ENCODE results near the gene ETS1. TPM values are rescaled to one million over a fixed set of nuclear protein-coding genes. Genes with fewer than 3 reads are reported as not detected.
A peak's percentile ranks its signal among the peaks of the same experiment; 100 is the strongest.

Gene ETS1
- total RNA-seq, 1 donor from 2014 or later, result 37.1 TPM

DNA sequence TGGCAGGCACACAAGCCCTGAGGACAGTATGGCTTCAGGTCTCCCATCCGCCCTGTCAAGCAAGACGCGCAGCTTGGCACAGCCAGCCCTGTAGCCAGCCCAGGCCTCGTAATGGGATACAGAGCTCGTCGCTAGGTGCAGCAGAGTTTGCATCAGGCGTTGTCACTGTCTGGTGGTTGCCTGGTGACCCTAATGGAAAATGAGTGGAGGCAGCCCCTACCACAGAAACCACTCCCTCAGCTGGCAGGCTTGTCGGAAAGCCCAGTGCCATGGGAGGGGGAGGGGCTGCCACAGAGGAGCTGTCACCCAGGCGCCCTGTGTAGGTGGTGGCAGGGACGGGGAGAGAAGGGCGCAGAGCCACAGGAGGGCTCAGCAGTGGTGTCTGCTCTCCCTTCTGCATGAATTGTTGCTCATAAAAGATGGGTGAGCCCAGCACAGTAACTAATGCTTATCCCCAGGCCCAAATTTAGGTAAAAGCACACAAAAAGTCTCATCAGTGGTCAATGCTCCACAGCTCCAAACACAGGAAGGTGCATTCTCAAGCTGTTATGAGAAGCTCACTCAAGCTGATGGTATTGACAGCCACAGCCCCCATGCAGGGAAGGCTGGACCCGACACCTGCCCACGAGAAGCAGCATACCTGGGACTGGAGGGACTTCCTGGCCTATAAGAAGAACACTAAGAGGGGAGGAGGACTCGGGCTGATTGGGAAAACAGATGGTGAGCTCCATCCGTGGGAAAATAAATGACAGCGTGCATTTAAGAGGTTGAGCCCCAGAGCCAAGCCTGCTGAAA, 164.6 kb downstream of the ETS1 start:
- Histone ChIP-seq H3K4me1 (ENCODE audit: control insufficient read depth in 3 of 3, insufficient read depth in 3 of 3, low read length in 3 of 3) (peaks cover 25 to 49% (median 31%) of the 10 kb centered on the region in 3 donors), H3K4me3 (ENCODE audit: low read length in 3 of 3) (peak overlapping the region in 2 of 3 donors; percentile 13 to 33), H3K27ac (ENCODE audit: low read depth, low read length) (peak overlapping the region; percentile 41), H3K9ac (ENCODE audit: low read depth in 1 of 3, low read length in 3 of 3) (peak overlapping the region in 2 of 3 donors; percentile 12 to 16), H3K27me3 (ENCODE audit: control insufficient read depth in 3 of 3, insufficient read depth in 3 of 3, low read length in 3 of 3) (no peaks in the 10 kb centered on the region), H3K9me3 (ENCODE audit: control insufficient read depth in 3 of 3, low read length in 3 of 3) (no peaks in the 10 kb centered on the region), H3K36me3 (ENCODE audit: control insufficient read depth in 3 of 3, insufficient read depth in 3 of 3, low read length in 3 of 3) (no peaks in the 10 kb centered on the region)

DNA sequence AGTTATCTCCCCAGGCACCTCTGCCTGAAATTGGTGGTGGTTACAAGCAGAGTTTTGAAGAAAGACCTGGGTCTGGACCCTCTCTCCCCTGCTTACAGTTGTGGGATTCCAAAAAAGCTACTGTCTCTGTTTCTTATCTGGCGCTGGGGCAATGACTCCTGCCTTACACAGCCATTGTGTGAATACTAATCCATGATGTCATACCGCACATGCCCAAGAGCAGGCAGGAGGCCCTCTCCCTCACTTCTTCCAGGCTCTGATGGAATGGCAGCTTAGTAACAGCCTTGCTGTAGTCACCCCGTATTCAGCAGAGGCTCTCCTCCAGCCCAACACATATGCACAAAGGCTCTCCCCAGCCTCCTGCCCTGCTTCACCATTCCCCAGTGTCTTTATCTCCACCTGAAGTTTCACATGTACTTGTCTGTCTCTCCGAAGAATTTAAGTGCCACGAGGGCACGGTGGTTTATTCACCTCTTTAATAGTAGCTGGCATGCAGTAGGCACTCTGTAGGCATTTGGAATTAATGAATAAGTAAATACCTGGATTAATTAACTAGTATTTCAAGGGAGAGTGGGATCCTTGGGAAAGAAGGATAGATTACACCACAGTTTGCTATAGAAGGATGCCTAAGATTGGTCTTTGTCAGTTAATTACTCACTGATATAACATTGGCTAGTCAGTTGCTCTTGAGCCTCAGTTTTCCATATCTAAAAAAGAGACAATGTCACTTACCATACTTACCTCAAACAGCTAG, 165.6 kb downstream of the ETS1 start:
- Histone ChIP-seq H3K27ac (ENCODE audit: low read depth, low read length) (peak overlapping the region; percentile 34), H3K9ac (ENCODE audit: low read depth in 1 of 3, low read length in 3 of 3) (no peak overlapping the region), H3K36me3 (ENCODE audit: control insufficient read depth in 3 of 3, insufficient read depth in 3 of 3, low read length in 3 of 3) (no peaks in the 10 kb centered on the region), H3K4me3 (ENCODE audit: low read length in 3 of 3) (no peak overlapping the region), H3K4me1 (ENCODE audit: control insufficient read depth in 3 of 3, insufficient read depth in 3 of 3, low read length in 3 of 3) (peaks cover 33 to 58% (median 37%) of the 10 kb centered on the region in 3 donors), H3K9me3 (ENCODE audit: control insufficient read depth in 3 of 3, low read length in 3 of 3) (no peaks in the 10 kb centered on the region), H3K27me3 (ENCODE audit: control insufficient read depth in 3 of 3, insufficient read depth in 3 of 3, low read length in 3 of 3) (no peaks in the 10 kb centered on the region)

DNA sequence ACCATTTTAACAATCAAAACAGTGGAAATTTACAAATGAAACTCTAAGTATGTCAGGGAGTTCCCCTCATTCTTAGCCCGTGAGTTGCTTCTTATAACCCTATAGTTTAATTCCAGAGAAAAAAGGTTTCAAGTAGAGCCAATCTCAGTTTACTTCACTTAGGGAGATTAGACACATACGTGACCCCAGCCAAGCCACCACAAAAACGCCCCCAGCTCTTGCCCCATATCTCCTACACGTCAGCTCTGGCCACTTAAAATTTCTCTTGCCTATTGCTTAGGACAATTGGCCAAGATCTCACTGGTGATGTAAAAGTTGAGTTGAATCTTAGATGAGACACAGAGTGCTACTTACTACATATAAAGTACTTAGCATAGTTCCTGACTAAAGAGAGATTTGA, 166.4 kb downstream of the ETS1 start:
- H3K9me3 ChIP-seq (ENCODE audit: control insufficient read depth in 3 of 3, low read length in 3 of 3), result no peaks in the 10 kb centered on the region
- H3K4me1 ChIP-seq (ENCODE audit: control insufficient read depth in 3 of 3, insufficient read depth in 3 of 3, low read length in 3 of 3), result peaks cover 37 to 62% (median 42%) of the 10 kb centered on the region in 3 donors
- H3K27ac ChIP-seq (ENCODE audit: low read depth, low read length), result no peak overlapping the region
- H3K9ac ChIP-seq (ENCODE audit: low read depth in 1 of 3, low read length in 3 of 3), result no peak overlapping the region
- no peaks in the 10 kb centered on the region for H3K27me3 ChIP-seq (ENCODE audit: control insufficient read depth in 3 of 3, insufficient read depth in 3 of 3, low read length in 3 of 3)
- H3K36me3 ChIP-seq (ENCODE audit: control insufficient read depth in 3 of 3, insufficient read depth in 3 of 3, low read length in 3 of 3), result no peaks in the 10 kb centered on the region
- H3K4me3 ChIP-seq (ENCODE audit: low read length in 3 of 3), result no peak overlapping the region

DNA sequence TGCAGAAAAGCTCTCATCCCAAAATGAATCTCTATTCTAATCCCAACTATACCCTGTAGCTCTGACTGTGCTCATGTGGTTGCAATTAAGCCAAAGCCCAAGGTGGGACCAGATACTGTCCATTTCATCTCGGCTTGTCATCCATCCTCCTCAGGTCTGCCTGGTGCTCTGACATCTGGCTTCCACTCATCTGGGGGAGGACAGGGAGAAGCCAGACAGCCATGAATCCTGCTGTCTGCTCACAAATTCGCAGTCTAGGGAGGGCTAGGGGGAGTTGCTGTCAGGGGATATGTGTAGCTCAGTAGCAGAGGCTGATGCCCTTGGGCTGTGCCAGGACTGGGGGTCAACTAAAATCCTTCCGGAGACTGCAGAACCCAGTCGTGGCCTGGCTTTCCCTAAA, 167.1 kb downstream of the ETS1 start:
- H3K9ac ChIP-seq (ENCODE audit: low read depth in 1 of 3, low read length in 3 of 3), result no peak overlapping the region
- H3K4me1 ChIP-seq (ENCODE audit: control insufficient read depth in 3 of 3, insufficient read depth in 3 of 3, low read length in 3 of 3), result peaks cover 35 to 59% (median 41%) of the 10 kb centered on the region in 3 donors
- H3K36me3 ChIP-seq (ENCODE audit: control insufficient read depth in 3 of 3, insufficient read depth in 3 of 3, low read length in 3 of 3), result no peaks in the 10 kb centered on the region
- no peak overlapping the region for H3K4me3 ChIP-seq (ENCODE audit: low read length in 3 of 3)
- no peaks in the 10 kb centered on the region for H3K9me3 ChIP-seq (ENCODE audit: control insufficient read depth in 3 of 3, low read length in 3 of 3)
- H3K27me3 ChIP-seq (ENCODE audit: control insufficient read depth in 3 of 3, insufficient read depth in 3 of 3, low read length in 3 of 3), result no peaks in the 10 kb centered on the region
- no peak overlapping the region for H3K27ac ChIP-seq (ENCODE audit: low read depth, low read length)

DNA sequence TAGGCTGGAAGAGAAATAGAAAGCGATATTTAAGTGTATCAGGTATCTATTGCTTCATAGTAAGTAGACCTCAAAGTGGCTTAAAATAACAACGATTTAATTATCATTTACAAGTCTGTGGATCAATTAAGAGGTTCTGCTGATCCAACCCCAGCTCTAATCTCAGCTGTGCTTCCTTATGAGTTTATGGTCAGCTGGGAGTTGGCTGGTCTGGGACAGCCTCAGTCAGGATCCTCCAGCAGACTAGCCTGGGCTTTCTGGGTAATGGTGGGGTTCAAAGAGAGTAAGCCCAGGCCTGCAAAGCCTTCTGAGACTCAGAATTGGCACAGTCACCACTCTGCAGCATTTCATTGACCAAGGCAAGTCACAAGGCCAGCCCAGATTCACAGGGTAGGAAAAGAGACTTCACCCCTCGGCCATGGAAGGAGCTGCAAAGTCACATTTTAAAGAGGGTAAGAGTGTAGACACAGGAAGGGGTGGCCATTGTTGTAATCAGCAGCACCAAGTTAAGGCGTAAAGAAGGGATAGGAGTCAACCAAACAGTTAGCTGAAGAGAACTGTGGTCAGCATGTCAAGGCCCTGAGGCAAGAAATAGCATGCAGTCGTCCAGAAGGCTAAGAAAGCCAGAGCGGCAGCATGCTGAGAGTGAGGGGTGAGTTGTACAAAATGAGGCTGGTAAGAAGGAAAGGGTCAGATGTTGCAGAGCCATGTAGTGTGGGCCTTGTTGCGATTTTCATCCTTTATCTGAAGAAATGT, 168.2 kb downstream of the ETS1 start:
- Histone ChIP-seq H3K9me3 (ENCODE audit: control insufficient read depth in 3 of 3, low read length in 3 of 3) (no peaks in the 10 kb centered on the region), H3K36me3 (ENCODE audit: control insufficient read depth in 3 of 3, insufficient read depth in 3 of 3, low read length in 3 of 3) (no peaks in the 10 kb centered on the region), H3K9ac (ENCODE audit: low read depth in 1 of 3, low read length in 3 of 3) (no peak overlapping the region), H3K27me3 (ENCODE audit: control insufficient read depth in 3 of 3, insufficient read depth in 3 of 3, low read length in 3 of 3) (no peaks in the 10 kb centered on the region), H3K4me1 (ENCODE audit: control insufficient read depth in 3 of 3, insufficient read depth in 3 of 3, low read length in 3 of 3) (peaks cover 25 to 49% (median 30%) of the 10 kb centered on the region in 3 donors), H3K27ac (ENCODE audit: low read depth, low read length) (no peak overlapping the region), H3K4me3 (ENCODE audit: low read length in 3 of 3) (no peak overlapping the region)

DNA sequence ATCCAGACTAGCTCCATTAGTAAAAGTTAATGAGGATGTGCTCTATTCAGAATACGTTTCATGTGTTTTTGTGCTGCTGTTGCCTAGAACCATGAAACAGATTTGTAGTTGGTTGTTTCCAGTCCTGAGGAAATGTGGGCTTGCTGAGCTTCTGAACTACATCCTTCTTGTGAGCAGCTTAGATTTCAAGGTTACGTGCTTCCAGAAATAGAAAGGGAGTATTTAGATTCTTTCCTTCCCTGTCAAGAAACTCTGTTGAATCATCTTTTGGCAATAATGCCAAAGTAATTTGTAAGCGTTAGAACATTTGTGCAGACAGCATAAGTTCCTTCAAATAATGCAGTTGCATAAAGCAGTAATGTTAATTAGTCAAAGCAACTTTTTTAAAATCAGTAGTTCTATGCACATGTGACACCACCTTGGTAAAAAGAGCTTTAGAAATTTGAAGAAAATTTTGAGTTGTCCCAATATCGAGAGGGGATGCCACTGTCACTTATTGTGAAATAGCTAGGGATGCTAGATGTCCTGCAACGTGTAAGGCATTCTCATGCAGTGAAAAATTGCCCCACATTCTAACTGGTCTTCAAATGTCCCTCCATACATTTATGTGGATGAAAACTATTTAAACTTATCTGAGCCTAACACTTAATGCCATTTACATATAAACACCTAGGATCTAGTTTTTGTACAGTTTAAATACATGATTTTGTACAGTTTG, 169.6 kb downstream of the ETS1 start:
- no peaks in the 10 kb centered on the region for H3K27me3 ChIP-seq (ENCODE audit: control insufficient read depth in 3 of 3, insufficient read depth in 3 of 3, low read length in 3 of 3)
- H3K9me3 ChIP-seq (ENCODE audit: control insufficient read depth in 3 of 3, low read length in 3 of 3), result no peaks in the 10 kb centered on the region
- H3K27ac ChIP-seq (ENCODE audit: low read depth, low read length), result peak overlapping the region; percentile 38
- H3K4me3 ChIP-seq (ENCODE audit: low read length in 3 of 3), result no peak overlapping the region
- H3K9ac ChIP-seq (ENCODE audit: low read depth in 1 of 3, low read length in 3 of 3), result peak overlapping the region in 1 of 3 donors; percentile 23
- no peaks in the 10 kb centered on the region for H3K36me3 ChIP-seq (ENCODE audit: control insufficient read depth in 3 of 3, insufficient read depth in 3 of 3, low read length in 3 of 3)
- H3K4me1 ChIP-seq (ENCODE audit: control insufficient read depth in 3 of 3, insufficient read depth in 3 of 3, low read length in 3 of 3), result peaks cover 17 to 36% (median 19%) of the 10 kb centered on the region in 3 donors

DNA sequence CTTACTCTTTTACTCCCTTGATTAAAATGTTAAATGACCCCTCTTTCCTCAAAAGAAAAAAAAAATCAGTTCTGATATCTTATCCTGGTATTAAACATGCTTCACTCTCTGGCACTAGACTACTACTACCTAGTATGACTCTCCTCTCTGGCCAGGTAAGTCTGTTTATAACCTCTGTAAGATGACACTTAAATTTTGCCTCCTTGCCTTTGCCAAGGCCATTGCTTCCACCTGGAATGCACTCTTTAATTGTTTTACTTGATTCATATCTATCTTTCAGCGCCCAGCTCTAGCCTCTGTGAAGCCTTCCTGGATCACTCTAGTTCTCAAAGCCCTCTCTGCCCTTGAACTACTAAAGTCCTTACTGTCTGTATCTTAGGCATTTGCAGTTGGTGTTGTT, 170.4 kb downstream of the ETS1 start:
- H3K4me3 ChIP-seq (ENCODE audit: low read length in 3 of 3), result no peak overlapping the region
- H3K36me3 ChIP-seq (ENCODE audit: control insufficient read depth in 3 of 3, insufficient read depth in 3 of 3, low read length in 3 of 3), result no peaks in the 10 kb centered on the region
- peak overlapping the region; percentile 38 for H3K27ac ChIP-seq (ENCODE audit: low read depth, low read length)
- H3K27me3 ChIP-seq (ENCODE audit: control insufficient read depth in 3 of 3, insufficient read depth in 3 of 3, low read length in 3 of 3), result no peaks in the 10 kb centered on the region
- no peak overlapping the region for H3K9ac ChIP-seq (ENCODE audit: low read depth in 1 of 3, low read length in 3 of 3)
- H3K9me3 ChIP-seq (ENCODE audit: control insufficient read depth in 3 of 3, low read length in 3 of 3), result no peaks in the 10 kb centered on the region
- peaks cover 13 to 28% (median 13%) of the 10 kb centered on the region in 3 donors for H3K4me1 ChIP-seq (ENCODE audit: control insufficient read depth in 3 of 3, insufficient read depth in 3 of 3, low read length in 3 of 3)

DNA sequence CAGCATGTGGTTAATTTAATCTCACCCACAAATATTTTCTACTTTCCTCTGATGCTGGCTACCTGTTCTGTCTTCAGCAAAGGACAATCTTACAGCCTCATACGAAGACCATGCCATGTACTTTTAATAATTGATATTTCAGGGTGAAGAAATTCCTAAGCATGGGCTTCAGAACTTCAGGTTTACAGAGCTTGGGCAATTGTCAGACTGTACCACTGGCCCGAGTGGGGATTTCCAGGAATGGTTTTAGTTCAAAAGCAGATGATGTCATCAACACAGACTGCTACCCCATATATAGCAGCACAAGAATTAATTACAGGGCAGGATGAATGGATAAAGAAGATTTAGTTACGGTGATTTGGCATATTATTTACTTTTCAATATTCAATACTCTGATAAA, 171.8 kb downstream of the ETS1 start:
- H3K27me3 ChIP-seq (ENCODE audit: control insufficient read depth in 3 of 3, insufficient read depth in 3 of 3, low read length in 3 of 3), result no peaks in the 10 kb centered on the region
- no peak overlapping the region for H3K9ac ChIP-seq (ENCODE audit: low read depth in 1 of 3, low read length in 3 of 3)
- H3K9me3 ChIP-seq (ENCODE audit: control insufficient read depth in 3 of 3, low read length in 3 of 3), result no peaks in the 10 kb centered on the region
- H3K27ac ChIP-seq (ENCODE audit: low read depth, low read length), result no peak overlapping the region
- no peaks in the 10 kb centered on the region for H3K36me3 ChIP-seq (ENCODE audit: control insufficient read depth in 3 of 3, insufficient read depth in 3 of 3, low read length in 3 of 3)
- peaks cover 13 to 23% (median 17%) of the 10 kb centered on the region in 3 donors for H3K4me1 ChIP-seq (ENCODE audit: control insufficient read depth in 3 of 3, insufficient read depth in 3 of 3, low read length in 3 of 3)
- no peak overlapping the region for H3K4me3 ChIP-seq (ENCODE audit: low read length in 3 of 3)
